OCI-LY1 (cell line): ENCODE results near the gene KHDC4.

Source experiments
- EZH2 ChIP-seq: fragments of 200-600 bp; sonication (generic), shearing (Covaris generic); IDR thresholded peaks from 2 replicates; pipeline ENCODE4 v1.8.0; 2017; ENCODE audit warnings: borderline replicate concordance, mixed run types, mild to moderate bottlenecking, antibody characterized with exemption, low read length, moderate library complexity, mixed read lengths
- TF ChIP-seq, protein P1 (sequence below): fragments of 200-600 bp; sonication (generic), shearing (Covaris generic); IDR thresholded peaks from 2 replicates; pipeline ENCODE4 v1.5.1; 2017; ENCODE audit warnings: mild to moderate bottlenecking, antibody characterized with exemption, low read length, moderate library complexity, mixed read lengths

DNA sequence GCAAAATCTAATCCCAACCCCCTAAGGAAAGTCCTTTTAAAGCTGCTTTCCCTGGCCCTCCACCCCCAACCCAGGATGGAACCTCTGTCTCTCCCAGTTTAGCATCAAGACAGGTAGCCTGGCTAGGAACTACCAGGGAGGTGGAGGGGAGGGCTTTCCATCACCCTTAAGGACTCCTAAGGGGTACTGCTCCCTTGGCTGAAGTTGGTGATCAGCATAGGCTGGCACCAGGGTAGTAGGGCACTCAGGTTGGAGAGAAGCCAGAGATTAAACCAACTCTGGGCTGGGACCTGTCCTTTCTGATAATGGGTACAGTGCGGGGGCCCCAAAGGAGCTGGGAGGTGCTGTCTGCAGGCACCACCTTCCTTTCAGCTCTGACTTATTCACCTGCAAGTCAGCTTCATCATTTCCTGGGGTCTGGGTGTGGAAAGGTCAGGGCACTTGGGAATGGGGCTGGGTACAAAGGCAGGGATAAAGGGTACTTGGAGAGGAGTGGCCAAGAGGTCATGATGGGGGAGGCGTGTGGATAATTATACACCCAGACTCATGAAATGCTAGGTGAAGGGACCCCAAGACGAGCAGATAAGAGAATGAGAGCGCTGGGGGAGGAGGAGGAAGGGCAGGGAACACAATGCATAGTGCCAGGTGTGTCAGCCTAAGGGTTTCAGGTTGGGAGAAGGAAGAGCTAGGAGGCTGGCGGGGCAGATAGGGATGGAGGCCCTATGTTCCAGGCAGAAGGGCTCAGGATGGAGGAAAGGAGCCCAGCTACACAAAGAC is 42.9 kb upstream of the KHDC4 start:
- TF ChIP-seq, protein P1, sequence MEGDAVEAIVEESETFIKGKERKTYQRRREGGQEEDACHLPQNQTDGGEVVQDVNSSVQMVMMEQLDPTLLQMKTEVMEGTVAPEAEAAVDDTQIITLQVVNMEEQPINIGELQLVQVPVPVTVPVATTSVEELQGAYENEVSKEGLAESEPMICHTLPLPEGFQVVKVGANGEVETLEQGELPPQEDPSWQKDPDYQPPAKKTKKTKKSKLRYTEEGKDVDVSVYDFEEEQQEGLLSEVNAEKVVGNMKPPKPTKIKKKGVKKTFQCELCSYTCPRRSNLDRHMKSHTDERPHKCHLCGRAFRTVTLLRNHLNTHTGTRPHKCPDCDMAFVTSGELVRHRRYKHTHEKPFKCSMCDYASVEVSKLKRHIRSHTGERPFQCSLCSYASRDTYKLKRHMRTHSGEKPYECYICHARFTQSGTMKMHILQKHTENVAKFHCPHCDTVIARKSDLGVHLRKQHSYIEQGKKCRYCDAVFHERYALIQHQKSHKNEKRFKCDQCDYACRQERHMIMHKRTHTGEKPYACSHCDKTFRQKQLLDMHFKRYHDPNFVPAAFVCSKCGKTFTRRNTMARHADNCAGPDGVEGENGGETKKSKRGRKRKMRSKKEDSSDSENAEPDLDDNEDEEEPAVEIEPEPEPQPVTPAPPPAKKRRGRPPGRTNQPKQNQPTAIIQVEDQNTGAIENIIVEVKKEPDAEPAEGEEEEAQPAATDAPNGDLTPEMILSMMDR = no peak
- TF ChIP-seq EZH2 = no peak
